Measurements from ENCODE around the gene PTPN23.
"Not testable (repeated sequence)": the region's sequence is repeated elsewhere in the genome, so short reads cannot be mapped to it uniquely, and the experiment has no call there.

Gene PTPN23, protein sequence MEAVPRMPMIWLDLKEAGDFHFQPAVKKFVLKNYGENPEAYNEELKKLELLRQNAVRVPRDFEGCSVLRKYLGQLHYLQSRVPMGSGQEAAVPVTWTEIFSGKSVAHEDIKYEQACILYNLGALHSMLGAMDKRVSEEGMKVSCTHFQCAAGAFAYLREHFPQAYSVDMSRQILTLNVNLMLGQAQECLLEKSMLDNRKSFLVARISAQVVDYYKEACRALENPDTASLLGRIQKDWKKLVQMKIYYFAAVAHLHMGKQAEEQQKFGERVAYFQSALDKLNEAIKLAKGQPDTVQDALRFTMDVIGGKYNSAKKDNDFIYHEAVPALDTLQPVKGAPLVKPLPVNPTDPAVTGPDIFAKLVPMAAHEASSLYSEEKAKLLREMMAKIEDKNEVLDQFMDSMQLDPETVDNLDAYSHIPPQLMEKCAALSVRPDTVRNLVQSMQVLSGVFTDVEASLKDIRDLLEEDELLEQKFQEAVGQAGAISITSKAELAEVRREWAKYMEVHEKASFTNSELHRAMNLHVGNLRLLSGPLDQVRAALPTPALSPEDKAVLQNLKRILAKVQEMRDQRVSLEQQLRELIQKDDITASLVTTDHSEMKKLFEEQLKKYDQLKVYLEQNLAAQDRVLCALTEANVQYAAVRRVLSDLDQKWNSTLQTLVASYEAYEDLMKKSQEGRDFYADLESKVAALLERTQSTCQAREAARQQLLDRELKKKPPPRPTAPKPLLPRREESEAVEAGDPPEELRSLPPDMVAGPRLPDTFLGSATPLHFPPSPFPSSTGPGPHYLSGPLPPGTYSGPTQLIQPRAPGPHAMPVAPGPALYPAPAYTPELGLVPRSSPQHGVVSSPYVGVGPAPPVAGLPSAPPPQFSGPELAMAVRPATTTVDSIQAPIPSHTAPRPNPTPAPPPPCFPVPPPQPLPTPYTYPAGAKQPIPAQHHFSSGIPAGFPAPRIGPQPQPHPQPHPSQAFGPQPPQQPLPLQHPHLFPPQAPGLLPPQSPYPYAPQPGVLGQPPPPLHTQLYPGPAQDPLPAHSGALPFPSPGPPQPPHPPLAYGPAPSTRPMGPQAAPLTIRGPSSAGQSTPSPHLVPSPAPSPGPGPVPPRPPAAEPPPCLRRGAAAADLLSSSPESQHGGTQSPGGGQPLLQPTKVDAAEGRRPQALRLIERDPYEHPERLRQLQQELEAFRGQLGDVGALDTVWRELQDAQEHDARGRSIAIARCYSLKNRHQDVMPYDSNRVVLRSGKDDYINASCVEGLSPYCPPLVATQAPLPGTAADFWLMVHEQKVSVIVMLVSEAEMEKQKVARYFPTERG (N-terminal part only)

DNA sequence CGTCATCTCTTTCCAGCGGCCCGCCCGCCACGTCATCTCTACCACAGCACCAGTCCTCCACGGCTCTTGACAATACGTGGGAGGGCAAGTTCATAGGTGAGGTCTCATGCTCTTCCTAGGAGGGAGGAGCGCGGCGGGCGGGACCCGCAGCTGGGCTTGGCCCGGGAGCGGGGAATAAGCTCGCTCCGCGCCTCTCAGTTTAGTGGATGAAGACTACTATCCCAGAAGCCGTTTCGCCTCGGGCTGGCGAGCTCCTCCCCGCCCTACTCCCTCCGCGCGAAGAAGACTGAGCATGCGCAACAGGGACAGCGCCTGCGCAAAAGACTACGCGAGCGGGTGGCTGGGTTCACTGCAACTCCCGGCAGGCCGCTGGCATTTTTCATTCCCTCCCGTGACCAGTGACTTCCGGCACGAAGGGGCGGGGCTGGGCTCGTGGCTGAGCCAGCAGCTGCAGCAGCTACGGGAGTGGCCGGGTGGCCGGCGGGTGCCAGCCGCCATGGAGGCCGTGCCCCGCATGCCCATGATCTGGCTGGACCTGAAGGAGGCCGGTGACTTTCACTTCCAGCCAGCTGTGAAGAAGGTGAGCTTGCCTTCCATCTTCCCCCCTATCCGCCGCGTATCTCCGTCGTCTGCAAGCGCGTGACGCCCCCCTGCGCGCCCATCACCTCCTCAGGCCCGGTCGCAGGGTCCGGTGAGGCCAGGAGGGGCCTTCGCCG is at the start of gene PTPN23:
TSS of gene PTPN23 (plus strand) at position 421 of the 716 bp plus-strand sequence. CDS start at position 497, 76 bp downstream.
- peak; percentile 98 for DNase-seq

DNA sequence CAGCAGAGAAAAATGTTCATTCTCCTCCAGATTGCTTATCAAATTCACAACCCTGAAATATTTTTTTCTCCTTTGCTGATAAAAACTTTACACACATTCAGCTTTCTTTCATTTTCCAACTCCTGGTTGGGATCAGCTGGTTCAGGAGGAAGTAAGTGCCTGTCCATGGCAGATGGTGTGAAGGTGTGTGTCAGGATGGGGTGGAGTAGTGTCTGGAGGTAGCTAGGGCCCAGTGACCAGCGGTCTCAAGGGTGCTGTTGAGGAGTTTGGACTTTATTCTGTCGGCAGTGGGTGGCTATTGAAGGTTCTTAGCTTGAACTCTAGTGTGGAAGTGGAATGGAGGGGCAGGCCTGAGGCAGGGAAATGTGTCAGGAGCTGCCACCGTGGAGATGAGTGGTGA is 46.9 kb upstream of the PTPN23 start:
- DNase-seq, result no peak

DNA sequence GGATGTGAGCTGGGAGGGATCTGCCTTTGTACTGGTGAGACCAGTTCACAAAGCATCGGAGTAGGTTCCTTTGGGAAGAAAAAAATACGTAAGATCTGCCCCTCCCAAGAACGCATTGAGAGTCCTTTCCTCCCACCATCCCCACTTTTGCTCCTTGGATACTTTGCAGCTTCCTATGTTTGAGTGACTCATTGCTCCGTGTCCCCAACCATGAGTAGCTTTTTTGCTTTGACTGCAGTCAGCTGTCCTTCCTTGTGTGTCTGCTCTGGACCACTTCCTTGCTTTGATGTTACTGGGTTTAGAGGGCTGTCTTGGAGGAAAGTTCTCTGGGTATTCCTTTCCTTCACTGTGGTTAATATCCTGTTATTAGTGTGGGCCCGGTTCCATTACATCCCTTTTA is 43.2 kb upstream of the PTPN23 start:
- no peak for DNase-seq

DNA sequence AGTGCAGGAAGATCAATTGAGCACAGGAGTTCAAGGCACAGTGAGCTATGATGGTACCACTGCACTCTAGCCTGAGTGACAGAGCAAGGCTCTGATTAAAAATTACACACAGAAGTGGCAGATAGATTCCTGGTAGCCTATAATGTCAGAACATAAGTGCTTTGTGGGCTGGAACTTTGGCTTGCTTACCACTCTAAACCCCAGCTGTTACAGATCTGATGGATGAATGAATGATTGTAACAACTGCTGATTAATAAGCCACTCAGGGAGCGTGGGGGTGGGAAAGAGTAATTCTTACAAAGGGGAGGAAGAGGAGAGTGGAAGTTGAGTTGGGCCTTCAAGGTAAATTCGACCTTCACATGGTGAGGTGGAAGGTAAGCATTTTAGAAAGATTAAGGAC is 40.9 kb upstream of the PTPN23 start:
- DNase-seq, result no peak

DNA sequence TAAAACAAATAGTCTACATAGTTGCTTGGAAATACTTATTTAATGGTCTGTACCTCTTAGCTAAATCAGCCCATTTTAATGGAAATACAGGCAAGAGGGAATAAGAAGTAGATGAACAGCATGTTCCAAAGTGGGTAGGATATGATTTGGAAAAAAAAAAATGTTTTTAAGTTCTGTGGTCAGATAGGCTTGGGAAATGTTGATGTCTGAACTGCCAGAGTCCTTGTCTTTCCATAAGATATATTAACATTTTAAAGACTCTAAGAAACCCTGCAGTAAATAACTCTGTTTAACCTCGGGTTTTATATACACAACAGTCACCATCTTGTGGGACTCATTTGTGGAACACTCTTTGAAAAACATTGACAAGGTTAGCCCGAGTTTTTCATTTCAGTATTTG is 40.0 kb upstream of the PTPN23 start:
- DNase-seq, result no peak

DNA sequence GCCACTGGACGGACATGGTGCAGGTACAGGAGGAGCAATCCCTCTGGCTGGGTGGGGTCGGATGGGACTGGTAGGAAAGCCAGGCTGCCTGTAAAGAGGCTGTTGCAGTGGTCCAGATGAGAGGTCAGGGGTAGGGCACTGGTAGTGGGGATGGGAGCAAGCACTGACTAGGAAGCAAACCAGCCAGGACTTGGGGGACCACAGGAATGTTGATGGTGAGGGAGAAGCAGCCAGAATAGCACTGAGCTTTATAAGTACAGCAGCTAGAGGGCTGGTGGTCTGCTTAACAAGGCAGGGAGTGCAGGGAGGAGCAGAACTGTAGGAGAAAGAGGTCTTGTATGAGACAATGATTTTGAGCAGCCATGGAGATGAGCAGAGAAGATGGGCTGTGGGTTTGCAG is 38.7 kb upstream of the PTPN23 start:
- no peak for DNase-seq

DNA sequence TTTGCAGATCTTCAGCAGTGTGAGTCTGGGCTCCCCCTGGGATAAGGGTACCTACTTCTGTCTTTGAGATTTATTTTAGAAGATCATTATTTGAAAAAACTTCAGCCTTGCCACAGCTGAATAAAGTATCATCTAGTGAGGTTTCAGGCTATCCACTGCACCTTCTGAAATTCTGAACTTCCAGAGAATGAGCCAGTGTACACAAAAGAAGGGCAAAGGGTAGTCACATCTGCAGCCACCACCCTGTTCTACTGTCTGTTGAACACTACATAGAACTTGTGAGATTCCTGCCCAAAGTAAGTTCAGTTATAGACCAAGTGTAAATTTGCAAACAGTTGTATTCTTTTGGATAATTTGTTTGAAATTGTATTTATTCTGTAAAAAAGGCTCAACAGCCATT is 38.0 kb upstream of the PTPN23 start:
- DNase-seq, result no peak

DNA sequence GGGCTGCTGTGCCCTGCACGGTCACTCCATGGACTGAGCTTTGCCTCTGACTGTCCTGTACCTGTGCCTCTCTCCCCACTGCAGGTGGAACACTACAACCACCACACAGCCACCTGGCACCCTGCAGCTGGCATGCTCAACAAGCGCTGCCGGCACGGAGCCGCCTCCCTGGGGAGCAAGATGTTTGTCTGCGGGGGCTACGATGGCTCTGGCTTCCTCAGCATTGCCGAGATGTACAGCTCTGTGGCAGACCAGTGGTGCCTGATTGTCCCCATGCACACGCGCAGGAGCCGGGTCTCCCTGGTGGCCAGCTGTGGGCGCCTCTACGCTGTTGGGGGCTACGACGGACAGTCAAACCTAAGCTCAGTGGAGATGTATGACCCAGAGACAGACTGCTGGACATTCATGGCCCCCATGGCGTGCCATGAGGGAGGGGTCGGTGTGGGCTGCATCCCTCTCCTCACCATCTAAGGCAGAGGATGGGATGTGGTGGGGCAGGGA is 37.3 kb upstream of the PTPN23 start:
- DNase-seq, result no peak

DNA sequence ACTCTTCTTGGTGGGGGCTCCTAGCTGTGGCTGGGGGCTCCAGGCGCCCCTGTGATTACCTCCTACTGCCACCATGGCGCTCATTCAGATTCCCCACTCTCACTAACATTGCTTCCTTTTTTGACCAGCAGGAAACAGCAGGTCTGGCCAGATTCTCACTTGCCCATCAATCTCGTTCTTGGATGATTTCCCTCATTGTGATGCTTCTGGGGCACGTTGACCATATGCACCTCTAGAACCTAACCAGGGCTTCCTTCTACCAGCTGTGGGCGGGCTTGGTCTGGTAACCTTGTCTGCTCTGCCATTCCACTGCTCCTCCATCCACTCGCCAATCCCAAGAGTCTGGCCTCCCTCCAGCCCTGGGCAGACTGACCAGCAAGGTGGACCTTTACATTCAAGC is 35.9 kb upstream of the PTPN23 start:
- DNase-seq, result no peak

DNA sequence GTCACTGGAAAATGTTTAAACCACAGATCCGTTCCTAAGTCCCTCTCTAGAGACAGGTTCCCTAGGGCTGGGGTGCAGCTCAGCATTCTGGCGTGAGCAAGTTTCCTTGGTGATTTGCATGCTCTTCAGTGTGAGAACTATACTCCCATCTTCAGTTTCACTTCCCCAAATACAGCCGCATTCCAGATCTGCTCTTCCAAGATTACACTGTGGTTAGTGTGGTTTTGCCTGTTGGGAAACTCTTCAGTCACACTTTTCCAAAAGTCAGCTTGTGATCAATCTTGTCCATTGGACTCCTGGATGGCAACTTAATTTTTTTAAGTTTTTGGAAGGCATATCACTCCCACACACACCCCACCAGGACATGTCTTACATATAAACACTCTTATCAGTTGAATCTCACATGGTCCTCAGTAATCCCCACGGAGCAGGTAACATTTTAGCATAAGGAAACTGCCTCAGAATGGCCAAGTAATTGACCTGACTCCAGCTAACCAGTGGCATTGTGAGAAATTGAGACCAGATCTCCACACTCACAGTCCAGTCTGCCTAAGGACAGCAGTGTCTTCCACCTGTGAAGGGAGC is 33.5 kb upstream of the PTPN23 start:
- no peak for DNase-seq

DNA sequence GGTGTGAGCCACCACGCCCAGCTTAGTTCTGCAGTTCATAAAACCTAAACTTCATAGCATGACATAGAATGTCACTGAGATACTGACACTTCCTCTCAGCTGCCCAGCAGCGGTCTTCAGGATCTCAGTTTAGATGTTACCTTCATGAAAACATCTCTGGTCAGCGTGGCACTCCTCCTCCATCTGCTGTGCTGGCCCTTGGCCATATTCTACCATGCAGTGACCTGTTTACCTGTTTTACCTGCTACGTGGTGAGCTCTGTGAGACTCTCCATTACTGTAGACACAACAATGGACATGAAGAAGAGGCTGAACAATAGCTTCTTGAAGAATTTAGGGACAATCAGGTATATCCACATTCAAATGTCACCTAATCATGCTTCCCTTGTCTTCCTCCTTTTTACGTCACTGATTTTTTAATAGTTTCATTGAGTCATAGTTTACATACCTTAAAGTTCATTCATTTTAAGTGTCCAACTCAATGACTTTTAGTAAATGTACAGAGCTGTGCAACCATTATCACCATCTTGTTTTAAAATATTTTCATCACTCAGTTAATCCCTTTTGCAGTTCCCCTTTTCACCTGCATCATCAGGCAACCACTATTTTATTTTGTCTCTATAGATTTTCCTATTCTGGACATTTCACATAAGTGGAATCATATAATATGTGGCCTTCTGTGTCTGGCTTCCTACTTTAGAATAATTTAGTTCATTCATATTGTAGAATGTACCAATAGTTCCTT is 32.2 kb upstream of the PTPN23 start:
- DNase-seq, result no peak

DNA sequence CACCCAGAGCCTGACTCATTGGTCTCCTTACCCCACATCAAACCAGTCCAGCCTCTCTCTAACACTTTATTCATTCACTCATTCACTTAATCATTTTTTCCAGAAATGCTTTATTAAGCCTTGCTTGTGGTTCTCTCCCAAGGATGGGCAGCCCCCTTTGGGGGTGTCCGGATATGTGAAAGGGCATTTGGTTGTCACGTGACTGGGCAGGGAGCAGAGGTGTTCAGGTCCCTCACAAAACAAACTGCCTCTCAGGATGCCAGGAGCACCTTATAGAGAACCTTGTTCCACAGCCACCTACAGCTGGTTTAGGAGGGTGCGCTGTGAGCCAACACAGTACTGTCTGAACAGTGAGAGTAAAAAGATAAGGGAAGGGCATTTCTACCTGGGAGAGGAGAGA is 25.8 kb upstream of the PTPN23 start:
- no peak for DNase-seq

DNA sequence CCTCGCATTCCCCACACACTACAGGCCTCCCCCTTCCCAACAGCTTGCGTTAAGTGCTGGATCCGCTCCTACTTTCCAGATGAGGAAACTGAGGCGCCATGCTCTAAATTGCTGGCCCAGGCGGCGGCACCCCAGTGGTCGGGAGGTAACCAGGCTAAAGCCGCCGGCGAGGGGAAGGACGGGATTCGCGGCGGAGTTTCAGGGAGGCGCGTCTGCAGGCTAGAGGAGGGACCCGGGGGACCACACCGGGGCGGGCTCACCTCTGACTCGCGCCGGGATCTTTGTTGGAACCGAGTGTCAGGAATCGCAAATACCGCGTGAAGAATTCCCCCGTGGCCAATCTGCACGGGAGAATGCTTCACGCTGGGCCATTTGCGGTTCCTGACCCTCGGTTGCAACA is 24.6 kb upstream of the PTPN23 start:
- no peak for DNase-seq

DNA sequence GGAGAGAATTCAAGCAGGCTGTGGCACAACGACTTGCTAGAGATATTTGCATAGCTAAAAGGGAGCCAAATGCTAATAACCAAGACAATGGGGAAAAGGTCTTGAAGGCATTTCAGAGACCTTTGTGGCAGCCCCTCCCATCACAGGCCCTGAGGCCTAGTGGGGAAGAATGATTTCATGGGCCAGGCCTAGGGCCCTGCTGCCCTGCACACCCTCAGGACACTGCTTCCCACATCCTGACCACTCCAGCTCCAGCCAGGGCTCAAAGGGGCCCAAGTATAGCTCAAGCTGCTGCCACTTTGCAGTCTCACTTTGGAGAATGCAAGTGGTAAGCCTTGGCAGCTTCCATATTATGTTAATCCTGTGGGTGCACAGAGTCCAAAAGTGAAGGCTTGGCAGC is 21.5 kb upstream of the PTPN23 start:
- no peak for DNase-seq

DNA sequence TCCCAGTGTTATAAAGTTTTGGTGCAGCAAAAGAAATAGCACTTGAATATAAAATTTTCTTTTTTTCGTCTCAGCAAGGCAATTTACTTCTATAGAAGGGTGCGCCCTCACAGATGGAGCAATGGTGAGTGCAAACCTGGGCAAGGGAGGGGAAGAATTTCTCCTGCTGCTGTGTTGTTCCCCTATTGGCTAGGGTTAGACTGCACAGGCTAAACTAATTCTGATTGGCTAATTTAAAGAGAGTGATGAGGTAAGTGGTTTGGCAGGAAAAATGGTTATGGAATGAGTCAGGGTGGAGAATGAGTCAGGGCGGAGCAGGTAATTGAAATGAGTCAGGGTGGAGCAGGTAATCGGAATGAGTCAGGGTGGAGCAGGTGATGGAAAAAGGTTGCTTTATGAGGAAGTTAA is 20.7 kb upstream of the PTPN23 start:
- DNase-seq, result not testable (repeated sequence)

DNA sequence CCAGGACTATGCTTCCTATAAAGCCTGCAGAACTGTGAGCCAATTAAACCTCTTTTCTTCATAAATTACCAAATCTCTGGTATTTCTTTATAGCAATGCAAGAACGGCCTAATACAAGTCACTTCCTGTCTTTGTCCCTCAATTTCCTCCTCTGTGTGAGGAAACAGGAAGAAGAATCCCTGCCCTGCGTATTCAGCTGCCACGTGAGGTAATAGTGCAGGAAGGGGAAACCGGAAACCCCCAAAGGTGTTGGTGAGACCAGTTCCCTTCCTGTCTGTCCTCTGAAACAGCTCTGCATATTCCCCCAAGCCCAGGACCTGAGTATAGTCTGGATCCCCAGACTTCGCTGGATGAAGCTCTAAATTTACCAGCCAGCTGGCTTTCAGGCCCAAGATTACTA is 18.1 kb upstream of the PTPN23 start:
- no peak for DNase-seq

DNA sequence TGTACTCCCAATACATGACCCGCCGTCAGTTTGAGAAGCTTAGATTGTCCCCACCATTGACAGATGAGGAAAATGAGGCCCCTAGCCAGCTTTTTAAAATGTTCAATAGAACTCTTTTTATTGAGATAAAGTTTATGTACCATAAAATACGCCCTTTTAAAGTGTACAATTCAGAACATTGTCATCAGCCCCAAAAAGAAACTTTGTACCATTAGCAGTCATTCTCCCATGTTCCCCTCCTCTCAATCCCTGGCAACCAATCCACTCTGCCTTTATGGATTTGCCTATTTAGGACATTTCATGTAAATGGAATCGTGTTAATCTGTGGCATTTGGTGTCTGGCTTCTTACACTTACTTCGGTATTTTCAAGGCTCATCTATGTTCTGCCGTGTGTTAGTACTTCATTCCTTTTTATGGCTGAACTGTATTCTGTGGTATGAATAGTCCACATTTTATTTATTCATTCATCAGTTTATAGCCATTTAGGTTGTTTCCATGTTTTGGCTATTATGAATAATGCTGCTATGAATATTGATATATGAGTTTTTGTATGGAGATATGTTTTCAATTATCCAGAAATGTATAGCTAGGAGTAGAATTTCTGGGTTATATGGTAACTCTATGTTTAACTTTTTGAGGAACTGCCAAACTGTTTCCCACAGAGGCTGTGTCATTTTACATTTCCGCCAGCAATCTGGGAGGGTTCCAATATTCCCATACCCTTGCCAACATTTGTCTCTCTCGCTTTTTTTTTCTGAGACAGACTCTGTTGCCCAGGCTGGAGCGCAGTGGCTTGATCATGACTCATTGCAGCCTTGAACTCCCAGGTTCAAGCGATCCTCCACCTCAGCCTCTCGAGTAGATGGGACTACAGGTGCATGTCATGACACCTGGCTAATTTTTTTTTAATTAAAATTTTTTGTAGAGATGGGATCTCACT is 15.3 kb upstream of the PTPN23 start:
- DNase-seq, result no peak

DNA sequence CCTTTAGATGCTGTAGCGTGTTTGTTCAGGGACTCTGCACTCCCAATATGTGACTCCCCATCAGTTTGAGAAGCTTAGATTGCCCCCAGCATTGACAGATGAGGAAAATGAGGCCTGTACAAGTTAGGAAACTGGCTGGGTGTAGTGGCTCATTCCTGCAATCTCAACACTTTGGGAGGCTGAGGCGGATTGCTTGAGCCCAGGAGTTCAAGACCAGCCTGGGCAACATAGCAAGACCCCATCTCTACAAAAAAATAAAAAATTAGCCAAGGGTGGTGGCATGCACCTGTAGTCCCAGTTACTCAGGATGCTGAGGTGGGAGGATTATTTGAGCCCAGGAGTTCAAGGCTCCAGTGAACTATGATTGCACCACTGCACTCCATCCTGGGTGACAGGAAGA is 14.0 kb upstream of the PTPN23 start:
- no peak for DNase-seq

DNA sequence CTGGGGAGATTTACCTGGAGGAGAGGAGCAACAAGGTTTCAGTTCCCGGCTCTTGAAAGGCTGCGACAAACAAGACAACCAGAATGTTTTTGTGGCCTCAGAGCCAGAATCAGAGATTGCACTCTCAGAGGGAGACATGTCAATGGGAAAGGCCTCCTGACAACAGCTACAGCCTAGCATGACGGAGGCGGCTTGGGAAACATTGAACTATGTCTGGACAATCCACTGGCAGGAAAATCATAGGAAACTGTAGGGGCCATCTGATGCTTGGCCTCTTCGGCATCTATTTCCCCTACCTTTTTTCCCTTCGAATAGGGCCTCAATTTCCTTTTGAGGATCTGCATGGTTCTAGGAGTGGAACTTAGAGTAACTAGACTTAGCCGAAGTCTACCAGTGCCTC is 13.2 kb upstream of the PTPN23 start:
- DNase-seq, result no peak

DNA sequence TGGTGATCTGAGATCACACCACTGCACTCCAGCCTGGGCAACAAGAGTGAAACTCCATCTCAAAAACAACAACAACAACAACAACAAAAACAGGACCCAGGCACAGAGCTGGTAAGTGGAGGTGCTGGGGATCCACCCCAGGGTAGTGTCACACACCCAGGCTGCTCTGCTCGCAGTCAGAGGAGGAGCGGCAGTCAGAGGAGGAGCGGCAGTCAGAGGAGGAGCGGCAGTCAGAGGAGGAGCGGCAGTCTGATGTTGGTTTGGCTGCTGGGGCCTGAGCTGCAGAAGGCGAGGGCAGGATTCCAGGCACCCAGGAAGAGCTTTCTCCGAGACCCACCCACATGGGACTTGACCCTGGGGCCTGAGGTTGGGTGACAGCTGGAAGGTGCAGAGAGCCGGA is 10.8 kb upstream of the PTPN23 start:
- DNase-seq, result not testable (repeated sequence)
